ENCODE measurements around the gene CNTNAP2.

CNTNAP2 gene

GRCh38 chr7:146626912-146627311 is 510.3 kb downstream of the CNTNAP2 start:
- Histone ChIP-seq H3K4me3 (no peak overlapping the region), H3K27ac (no peak overlapping the region)
- no peak for DNase-seq (ENCODE audit: low spot score)
- no peak for TF ChIP-seq CTCF (IDR thresholded peaks at IDR 0.05)

- H3K27ac ChIP-seq = no peak overlapping the region
- no peak overlapping the region for H3K4me3 ChIP-seq
- TF ChIP-seq CTCF (IDR thresholded peaks at IDR 0.05) = no peak
- DNase-seq (ENCODE audit: low spot score) = no peak
Measured at GRCh38 chr7:146635205-146636032, 518.8 kb downstream of the CNTNAP2 start.

- Histone ChIP-seq H3K4me3 (no peak overlapping the region), H3K27ac (no peak overlapping the region)
- no peak for TF ChIP-seq CTCF (IDR thresholded peaks at IDR 0.05)
- no peak for DNase-seq (ENCODE audit: low spot score)
Measured at GRCh38 chr7:146636033-146636356, 519.4 kb downstream of the CNTNAP2 start.

- Histone ChIP-seq H3K4me3 (no peak overlapping the region), H3K27ac (no peak overlapping the region)
- DNase-seq (ENCODE audit: low spot score) = no peak
- no peak for TF ChIP-seq CTCF (IDR thresholded peaks at IDR 0.05)
Measured at GRCh38 chr7:146636581-146636980, 520.0 kb downstream of the CNTNAP2 start.

- Histone ChIP-seq H3K27ac (no peak overlapping the region), H3K4me3 (no peak overlapping the region)
- no peak for DNase-seq (ENCODE audit: low spot score)
- no peak for TF ChIP-seq CTCF (IDR thresholded peaks at IDR 0.05)
Measured at GRCh38 chr7:146639291-146639690, 522.7 kb downstream of the CNTNAP2 start.

GRCh38 chr7:146641491-146641890 is 524.9 kb downstream of the CNTNAP2 start:
- Histone ChIP-seq H3K27ac (no peak overlapping the region), H3K4me3 (no peak overlapping the region)
- no peak for DNase-seq (ENCODE audit: low spot score)
- no peak for TF ChIP-seq CTCF (IDR thresholded peaks at IDR 0.05)

- no peak for TF ChIP-seq CTCF (IDR thresholded peaks at IDR 0.05)
- DNase-seq (ENCODE audit: low spot score) = no peak
- no peak overlapping the region for H3K27ac ChIP-seq
- no peak overlapping the region for H3K4me3 ChIP-seq
Measured at GRCh38 chr7:146645383-146645976, 528.9 kb downstream of the CNTNAP2 start.

All from coronary artery (tissue), 2 donors.